ENCODE data around the gene CSNK1E. TPM values are rescaled to one million over a fixed set of nuclear protein-coding genes. Genes with fewer than 3 reads are reported as not detected.
"Not testable (repeated sequence)": the region's sequence is repeated elsewhere in the genome, so short reads cannot be mapped to it uniquely, and the experiment has no call there.

The CSNK1E gene
- total RNA-seq, 2 experiments from 2014 or later: 110 to 122 TPM

- no peaks in the 10 kb centered on the region for H3K27me3 Mint-ChIP-seq
- H3K4me1 Mint-ChIP-seq: no peaks in the 10 kb centered on the region
- no peak overlapping the region for H3K27ac Mint-ChIP-seq
- no peak overlapping the region for H3K4me3 Mint-ChIP-seq
- ATAC-seq (no peak), DNase-seq (peak; percentile 35)
- CTCF ChIA-PET: no interaction called here
- H3K36me3 Mint-ChIP-seq: no peaks in the 10 kb centered on the region
- H3K9me3 Mint-ChIP-seq (ENCODE audit: low read depth): no peaks in the 10 kb centered on the region
Observed at GRCh38 chr22:38347944-38348750, 30.9 kb upstream of the CSNK1E start.

GRCh38 chr22:38347181-38347943 lies 30.1 kb upstream of the CSNK1E start:
- Mint-ChIP-seq H3K27me3 (no peaks in the 10 kb centered on the region), H3K36me3 (no peaks in the 10 kb centered on the region), H3K27ac (no peak overlapping the region), H3K9me3 (ENCODE audit: low read depth) (no peaks in the 10 kb centered on the region), H3K4me3 (no peak overlapping the region), H3K4me1 (no peaks in the 10 kb centered on the region)
- no peak for ATAC-seq
- CTCF ChIA-PET: no interaction called here
- DNase-seq: peak; percentile 31

GRCh38 chr22:38346506-38346905 lies 29.3 kb upstream of the CSNK1E start:
- Mint-ChIP-seq H3K27ac (no peak overlapping the region), H3K36me3 (no peaks in the 10 kb centered on the region), H3K27me3 (no peaks in the 10 kb centered on the region), H3K4me1 (no peaks in the 10 kb centered on the region), H3K9me3 (ENCODE audit: low read depth) (no peaks in the 10 kb centered on the region), H3K4me3 (no peak overlapping the region)
- CTCF ChIA-PET: interaction anchor here (1.2 kb wide), 1 partner anchor 294 kb away, joined by 5 read pairs; no protein-coding TSS in a partner anchor
- ATAC-seq (no peak), DNase-seq (peak; percentile 37)

GRCh38 chr22:38345782-38346181 lies 28.5 kb upstream of the CSNK1E start:
- no peak overlapping the region for H3K27ac Mint-ChIP-seq
- H3K4me1 Mint-ChIP-seq: no peaks in the 10 kb centered on the region
- CTCF ChIA-PET: interaction anchor here (0.7 to 1.2 kb wide), 2 partner anchors 10 to 293 kb away, joined by 3 to 5 read pairs; no protein-coding TSS in a partner anchor
- H3K9me3 Mint-ChIP-seq (ENCODE audit: low read depth): no peaks in the 10 kb centered on the region
- ATAC-seq (no peak), DNase-seq (peak; percentile 19)
- no peak overlapping the region for H3K4me3 Mint-ChIP-seq
- no peaks in the 10 kb centered on the region for H3K36me3 Mint-ChIP-seq
- no peaks in the 10 kb centered on the region for H3K27me3 Mint-ChIP-seq

GRCh38 chr22:38339893-38340292 lies 22.7 kb upstream of the CSNK1E start:
- H3K4me3 Mint-ChIP-seq; ATAC-seq; H3K9me3 Mint-ChIP-seq (ENCODE audit: low read depth); CTCF ChIA-PET; H3K36me3 Mint-ChIP-seq; H3K4me1 Mint-ChIP-seq; DNase-seq; H3K27ac Mint-ChIP-seq: not testable (repeated sequence)
- H3K27me3 Mint-ChIP-seq: peaks cover 18% of the 10 kb centered on the region

GRCh38 chr22:38338772-38339379 lies 21.6 kb upstream of the CSNK1E start:
- Mint-ChIP-seq H3K27ac (no peak overlapping the region), H3K36me3 (no peaks in the 10 kb centered on the region), H3K4me3 (no peak overlapping the region), H3K27me3 (peaks cover 21% of the 10 kb centered on the region), H3K4me1 (peaks cover 7% of the 10 kb centered on the region), H3K9me3 (ENCODE audit: low read depth) (no peaks in the 10 kb centered on the region)
- DNase-seq: no peak
- no peak for ATAC-seq
- CTCF ChIA-PET: interaction anchor here (1.7 kb wide), 1 partner anchor 287 kb away, joined by 4 read pairs; no protein-coding TSS in a partner anchor

GRCh38 chr22:38336699-38337098 lies 19.5 kb upstream of the CSNK1E start:
- H3K4me3 Mint-ChIP-seq: peak overlapping the region; percentile 41
- H3K36me3 Mint-ChIP-seq: no peaks in the 10 kb centered on the region
- no peaks in the 10 kb centered on the region for H3K9me3 Mint-ChIP-seq (ENCODE audit: low read depth)
- ATAC-seq (no peak), DNase-seq (no peak)
- CTCF ChIA-PET: no interaction called here
- H3K4me1 Mint-ChIP-seq: peaks cover 7% of the 10 kb centered on the region
- H3K27ac Mint-ChIP-seq: no peak overlapping the region
- peaks cover 21% of the 10 kb centered on the region for H3K27me3 Mint-ChIP-seq

GRCh38 chr22:38335077-38335476 lies 17.8 kb upstream of the CSNK1E start:
- DNase-seq (no peak), ATAC-seq (no peak)
- peaks cover 21% of the 10 kb centered on the region for H3K27me3 Mint-ChIP-seq
- peaks cover 7% of the 10 kb centered on the region for H3K4me1 Mint-ChIP-seq
- H3K36me3 Mint-ChIP-seq: no peaks in the 10 kb centered on the region
- no peaks in the 10 kb centered on the region for H3K9me3 Mint-ChIP-seq (ENCODE audit: low read depth)
- CTCF ChIA-PET: interaction anchor here (0.7 kb wide), 1 partner anchor 283 kb away, joined by 3 read pairs; no protein-coding TSS in a partner anchor
- no peak overlapping the region for H3K4me3 Mint-ChIP-seq
- H3K27ac Mint-ChIP-seq: no peak overlapping the region

- no peaks in the 10 kb centered on the region for H3K9me3 Mint-ChIP-seq (ENCODE audit: low read depth)
- no peak overlapping the region for H3K4me3 Mint-ChIP-seq
- H3K27ac Mint-ChIP-seq: no peak overlapping the region
- H3K36me3 Mint-ChIP-seq: no peaks in the 10 kb centered on the region
- DNase-seq (no peak), ATAC-seq (no peak)
- CTCF ChIA-PET: no interaction called here
- peaks cover 2% of the 10 kb centered on the region for H3K27me3 Mint-ChIP-seq
- H3K4me1 Mint-ChIP-seq: peaks cover 4% of the 10 kb centered on the region
Observed at GRCh38 chr22:38327805-38328204, 10.6 kb upstream of the CSNK1E start.

- DNase-seq (no peak), ATAC-seq (no peak)
- Mint-ChIP-seq H3K4me3 (no peak overlapping the region), H3K9me3 (ENCODE audit: low read depth) (no peaks in the 10 kb centered on the region), H3K27ac (no peak overlapping the region), H3K4me1 (peaks cover 4% of the 10 kb centered on the region), H3K27me3 (peaks cover 2% of the 10 kb centered on the region), H3K36me3 (no peaks in the 10 kb centered on the region)
- CTCF ChIA-PET: no interaction called here
Observed at GRCh38 chr22:38327396-38327795, 10.2 kb upstream of the CSNK1E start.

- no peaks in the 10 kb centered on the region for H3K9me3 Mint-ChIP-seq (ENCODE audit: low read depth)
- peaks cover 4% of the 10 kb centered on the region for H3K4me1 Mint-ChIP-seq
- H3K36me3 Mint-ChIP-seq: no peaks in the 10 kb centered on the region
- no peak overlapping the region for H3K4me3 Mint-ChIP-seq
- ATAC-seq: no peak
- CTCF ChIA-PET: interaction anchor here (1.1 to 1.2 kb wide), 2 partner anchors 27 to 211 kb away, joined by 3 to 4 read pairs; no protein-coding TSS in a partner anchor
- no peak for DNase-seq
- peaks cover 2% of the 10 kb centered on the region for H3K27me3 Mint-ChIP-seq
- H3K27ac Mint-ChIP-seq: no peak overlapping the region
Observed at GRCh38 chr22:38325587-38325986, 8.4 kb upstream of the CSNK1E start.

- no peak for ATAC-seq
- Mint-ChIP-seq H3K4me3 (no peak overlapping the region), H3K27ac (no peak overlapping the region), H3K36me3 (no peaks in the 10 kb centered on the region), H3K9me3 (ENCODE audit: low read depth) (no peaks in the 10 kb centered on the region), H3K27me3 (no peaks in the 10 kb centered on the region), H3K4me1 (peaks cover 14% of the 10 kb centered on the region)
- CTCF ChIA-PET: interaction anchor here (0.9 kb wide), 1 partner anchor 12 kb away, joined by 4 read pairs; no protein-coding TSS in a partner anchor
- DNase-seq: no peak
Observed at GRCh38 chr22:38320605-38321402, 3.6 kb upstream of the CSNK1E start.
